HL-60 (cell line): ENCODE results near the gene EIF2B5.
A peak's percentile ranks its signal among the peaks of the same experiment; 100 is the strongest.

Source experiments
- DNase-seq, 2 experiments: peaks; one replicate each; pipeline ENCODE4 v3.0.0-alpha.2; 2010 to 2020; ENCODE audit warnings: low read depth in 1 of 2, low spot score in 1 of 2
- H3K27ac ChIP-seq: fragments of 250-450 bp; sonication (Bioruptor Pico); replicated peaks from 2 replicates; pipeline ENCODE4 v1.5.1; 2020; ENCODE audit warnings: mild to moderate bottlenecking, moderate library complexity
- H3K27me3 ChIP-seq: fragments of 250-450 bp; sonication (Bioruptor Pico); 2 replicates; pipeline ENCODE4 v1.5.1; 2021; ENCODE audit warnings: mild to moderate bottlenecking, moderate library complexity; ENCODE audit not compliant: insufficient read depth, poor library complexity, severe bottlenecking
- H3K4me3 ChIP-seq: replicated peaks from 2 replicates; pipeline ENCODE4 v1.5.1; 2011; ENCODE audit warnings: mild to moderate bottlenecking, control low read depth, low read length; ENCODE audit not compliant: insufficient read depth
- CTCF ChIP-seq: IDR thresholded peaks from one replicate; pipeline ENCODE4 v1.5.1; 2011; ENCODE audit warnings: low read length, control low read depth, inconsistent platforms; ENCODE audit not compliant: insufficient read depth
- GABPA ChIP-seq: IDR thresholded peaks from 2 replicates; pipeline ENCODE4 v1.6.1; 2012; ENCODE audit warnings: low read depth
- POLR2AphosphoS5 ChIP-seq: IDR thresholded peaks from 2 replicates; pipeline ENCODE4 v1.6.1; 2012; ENCODE audit warnings: low read depth
- REST ChIP-seq: IDR thresholded peaks from 2 replicates; pipeline ENCODE4 v1.6.1; 2012; ENCODE audit warnings: low read depth; ENCODE audit not compliant: insufficient replicate concordance
- SPI1 ChIP-seq: IDR thresholded peaks from 2 replicates; pipeline ENCODE4 v1.6.1; 2012; ENCODE audit warnings: low read depth, mild to moderate bottlenecking, borderline replicate concordance

Gene EIF2B5

GRCh38 chr3:184129012-184129411, 6.1 kb upstream of the EIF2B5 start:
- TF ChIP-seq SPI1 = no peak
- TF ChIP-seq GABPA = no peak
- TF ChIP-seq POLR2AphosphoS5 = no peak
- no peak for TF ChIP-seq REST
- no peak for TF ChIP-seq CTCF
- Histone ChIP-seq H3K4me3 (no peak overlapping the region), H3K27me3 (no peaks in the 10 kb centered on the region), H3K27ac (no peak overlapping the region)
- peak in 1 of 2 experiments; percentile 31 for DNase-seq

- Histone ChIP-seq H3K27ac (no peak overlapping the region), H3K27me3 (no peaks in the 10 kb centered on the region), H3K4me3 (no peak overlapping the region)
- no peak for DNase-seq
- no peak for TF ChIP-seq REST
Measured at GRCh38 chr3:184132945-184133344, 2.2 kb upstream of the EIF2B5 start.

- H3K27me3 ChIP-seq = no peaks in the 10 kb centered on the region
- peak; percentile 87 to 90 for DNase-seq
- H3K4me3 ChIP-seq = peak overlapping the region; percentile 81
- H3K27ac ChIP-seq = peak overlapping the region; percentile 87
- TF ChIP-seq POLR2AphosphoS5 (peak; percentile 56), CTCF (no peak), REST (peak; percentile 26), GABPA (peak; percentile 72), SPI1 (no peak; the same call in 1 of the 2 replicates)
Measured at GRCh38 chr3:184133840-184134745, 1.1 kb upstream of the EIF2B5 start.
